ENCODE results near the gene PRKCB.

DNA sequence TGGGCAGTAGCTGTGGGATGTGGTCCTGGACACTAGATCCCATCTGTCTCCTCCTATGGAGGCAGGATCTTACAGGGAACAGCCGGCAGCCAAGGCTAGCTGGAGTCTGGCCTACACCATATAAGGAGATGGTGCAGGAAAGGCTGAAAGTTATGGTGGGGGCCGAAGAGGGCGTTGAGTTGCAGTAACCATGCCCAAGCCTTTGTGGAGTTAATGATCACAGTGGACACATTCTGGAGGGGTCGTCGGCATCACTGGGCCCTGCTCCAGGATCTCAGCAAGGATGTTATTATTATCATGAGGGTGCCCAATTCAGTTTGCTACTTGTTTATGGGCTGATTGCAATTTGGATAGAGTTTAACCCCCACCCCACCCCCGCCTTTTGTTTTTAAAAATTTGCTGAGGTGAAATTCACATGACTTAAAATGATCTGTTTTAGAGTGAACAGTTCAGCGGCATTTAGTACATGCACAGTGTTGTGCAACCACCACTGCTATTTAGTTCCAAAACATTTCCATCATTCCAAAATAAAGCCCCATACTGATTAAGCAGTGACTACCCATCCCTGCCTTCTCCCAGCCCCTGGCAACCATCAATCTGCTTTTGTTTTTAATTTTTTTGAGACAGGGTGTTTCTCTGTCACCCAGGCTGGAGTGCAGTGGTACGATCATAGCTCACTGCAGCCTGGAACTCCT is 236.0 kb downstream of the PRKCB start:
- TF ChIP-seq, protein P1, sequence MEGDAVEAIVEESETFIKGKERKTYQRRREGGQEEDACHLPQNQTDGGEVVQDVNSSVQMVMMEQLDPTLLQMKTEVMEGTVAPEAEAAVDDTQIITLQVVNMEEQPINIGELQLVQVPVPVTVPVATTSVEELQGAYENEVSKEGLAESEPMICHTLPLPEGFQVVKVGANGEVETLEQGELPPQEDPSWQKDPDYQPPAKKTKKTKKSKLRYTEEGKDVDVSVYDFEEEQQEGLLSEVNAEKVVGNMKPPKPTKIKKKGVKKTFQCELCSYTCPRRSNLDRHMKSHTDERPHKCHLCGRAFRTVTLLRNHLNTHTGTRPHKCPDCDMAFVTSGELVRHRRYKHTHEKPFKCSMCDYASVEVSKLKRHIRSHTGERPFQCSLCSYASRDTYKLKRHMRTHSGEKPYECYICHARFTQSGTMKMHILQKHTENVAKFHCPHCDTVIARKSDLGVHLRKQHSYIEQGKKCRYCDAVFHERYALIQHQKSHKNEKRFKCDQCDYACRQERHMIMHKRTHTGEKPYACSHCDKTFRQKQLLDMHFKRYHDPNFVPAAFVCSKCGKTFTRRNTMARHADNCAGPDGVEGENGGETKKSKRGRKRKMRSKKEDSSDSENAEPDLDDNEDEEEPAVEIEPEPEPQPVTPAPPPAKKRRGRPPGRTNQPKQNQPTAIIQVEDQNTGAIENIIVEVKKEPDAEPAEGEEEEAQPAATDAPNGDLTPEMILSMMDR (conservative IDR thresholded peaks at IDR 0.05 in 1 of 2, IDR thresholded peaks at IDR 0.05 in 1 of 2; ENCODE audit: extremely low read depth in 1 of 2, insufficient read depth in 1 of 2, low read depth in 1 of 2, low read length in 2 of 2): no peak
- TF ChIP-seq EZH2 (IDR thresholded peaks at IDR 0.05; ENCODE audit: borderline replicate concordance, low read length): no peak
